GM12873 (cell line): ENCODE measurements around the gene VPS35L.

Source experiments
- CTCF ChIP-seq: IDR thresholded peaks from 2 replicates; pipeline ENCODE4 v1.5.1; 2012; ENCODE audit warnings: low read depth, mild to moderate bottlenecking, moderate library complexity, low read length, control low read depth; ENCODE audit not compliant: insufficient read depth; ENCODE audit errors: missing control alignments

VPS35L gene

GRCh38 chr16:19660432-19660831, 104.9 kb downstream of the VPS35L start:
- TF ChIP-seq CTCF, result no peak

DNA sequence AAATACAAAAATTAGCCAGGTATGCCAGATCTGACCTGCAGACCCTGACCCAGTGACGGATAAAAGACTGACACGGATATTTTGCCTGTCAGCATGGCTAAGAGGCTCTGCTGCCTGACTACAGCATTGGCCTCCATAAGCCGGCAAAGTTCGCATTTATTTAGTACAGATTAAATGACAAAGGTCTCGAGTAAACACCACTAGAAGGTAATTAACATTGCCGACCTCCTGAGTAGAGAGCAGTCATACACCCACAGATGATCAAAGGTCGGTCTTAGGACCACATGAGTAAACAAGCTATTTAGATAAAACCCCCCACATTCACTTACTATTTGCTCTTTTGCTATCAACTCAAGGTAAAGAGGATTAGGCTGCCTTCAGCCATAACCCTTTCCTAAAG, 106.8 kb downstream of the VPS35L start:
- no peak for TF ChIP-seq CTCF

GRCh38 chr16:19664166-19664565, 108.7 kb downstream of the VPS35L start:
- no peak for TF ChIP-seq CTCF

- TF ChIP-seq CTCF, result no peak
These were observed 111.0 kb downstream of the VPS35L start for GRCh38 chr16:19666477-19666876.

- TF ChIP-seq CTCF, result no peak
These were observed 116.9 kb downstream of the VPS35L start for GRCh38 chr16:19672378-19672777.

- TF ChIP-seq CTCF, result no peak
These were observed 119.0 kb downstream of the VPS35L start for GRCh38 chr16:19674485-19674884.

GRCh38 chr16:19677402-19677801, 121.9 kb downstream of the VPS35L start:
- no peak for TF ChIP-seq CTCF
